Measurements from ENCODE around the gene FAM117B.
"Not testable (repeated sequence)": the region's sequence is repeated elsewhere in the genome, so short reads cannot be mapped to it uniquely, and the experiment has no call there.

The FAM117B gene

DNA sequence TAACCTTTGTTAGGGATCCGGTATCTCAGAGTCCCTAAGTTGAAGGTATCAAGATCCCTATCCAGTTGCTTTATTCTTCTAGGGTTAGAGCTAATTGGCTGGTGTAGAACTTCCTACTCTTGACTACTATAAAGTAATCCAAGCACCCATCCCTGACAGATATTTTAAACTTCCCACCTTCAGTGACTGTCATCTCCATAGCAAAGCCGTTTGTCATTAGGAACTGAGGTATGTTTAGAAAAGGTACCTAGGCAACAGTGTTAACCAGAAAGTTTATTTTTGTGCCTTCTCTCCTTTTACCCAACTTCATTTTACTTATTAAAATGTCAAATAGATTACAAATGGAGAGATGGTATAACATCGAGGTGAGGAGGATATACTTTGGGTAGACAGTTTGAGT lies 4.5 kb downstream of the FAM117B start:
- no peak for DNase-seq

DNA sequence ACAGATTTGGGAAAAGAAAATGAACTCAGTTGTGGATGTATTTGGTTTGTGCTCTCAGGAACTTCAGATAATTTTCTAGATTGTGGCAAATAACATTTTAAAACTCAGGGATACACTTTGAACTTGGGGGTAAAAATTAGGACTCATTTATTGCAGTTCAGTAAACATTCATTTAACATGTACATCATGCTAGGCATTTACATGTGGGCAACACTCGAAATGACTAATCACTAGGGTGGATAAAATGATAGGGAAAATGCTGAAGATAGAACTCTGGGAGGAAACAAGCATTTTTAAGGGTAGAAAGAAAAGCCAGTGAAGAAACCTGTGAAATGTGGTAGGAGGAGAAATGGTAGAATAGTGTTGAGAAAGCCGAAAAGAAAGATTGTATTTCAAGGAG lies 7.8 kb downstream of the FAM117B start:
- DNase-seq, result no peak

DNA sequence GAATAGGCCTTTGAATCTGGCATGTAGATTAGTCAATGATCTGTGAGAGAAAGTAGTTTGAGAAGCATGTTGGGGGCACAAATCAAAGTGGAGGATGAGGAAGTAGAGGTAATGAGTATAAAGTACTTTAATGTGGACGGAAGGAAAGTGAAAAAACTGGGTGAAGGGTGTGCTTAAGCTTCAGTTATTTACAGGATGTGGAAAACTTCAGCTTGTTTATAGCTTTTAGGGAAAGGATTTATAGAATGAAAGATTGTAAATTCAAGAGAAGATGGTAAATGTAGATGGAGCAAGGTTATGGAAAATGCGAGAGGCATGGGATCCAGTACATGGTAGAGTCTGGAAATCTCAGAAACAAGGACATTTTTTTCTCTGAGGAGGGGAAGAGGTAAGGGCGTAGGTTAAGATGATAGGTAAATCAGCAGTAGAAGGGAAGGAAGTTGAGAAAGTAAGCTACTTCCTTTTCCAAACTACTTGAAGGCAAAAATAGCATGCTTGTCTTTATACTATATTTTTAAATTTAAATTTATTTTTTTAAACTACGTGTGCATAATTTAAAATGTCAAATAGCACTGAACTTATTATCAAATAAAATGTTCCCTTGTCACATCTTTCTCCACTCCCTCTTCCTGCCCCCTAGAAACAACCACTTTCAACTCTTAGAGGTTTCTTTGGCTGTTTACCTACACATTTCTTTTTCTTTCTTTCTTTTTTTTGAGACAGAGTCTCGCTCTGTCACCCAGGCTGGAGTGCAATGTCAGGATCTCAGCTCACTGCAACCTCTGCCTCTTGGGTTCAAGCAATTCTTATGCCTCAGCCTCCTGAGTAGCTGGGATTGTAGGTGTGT lies 8.5 kb downstream of the FAM117B start:
- DNase-seq, result no peak

DNA sequence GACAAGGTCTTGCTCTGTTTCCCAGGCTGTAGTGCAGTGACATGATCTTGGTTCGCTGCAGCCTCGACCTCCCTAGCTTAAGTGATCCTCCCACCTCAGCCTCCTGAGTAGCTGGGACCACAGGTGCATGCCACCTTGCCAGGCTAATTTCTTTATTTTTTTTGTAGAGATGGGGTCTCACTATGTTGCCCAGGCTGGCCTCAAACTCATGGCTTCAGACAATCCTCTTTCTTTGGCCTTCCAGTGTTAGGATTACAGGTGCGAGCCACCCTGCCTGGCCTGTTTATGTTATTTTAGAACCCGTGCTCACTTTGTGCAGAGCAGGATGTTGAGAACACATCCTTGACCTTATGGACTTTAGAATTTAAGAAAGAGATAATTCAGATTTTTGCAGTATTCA lies 17.4 kb downstream of the FAM117B start:
- DNase-seq, result no peak

DNA sequence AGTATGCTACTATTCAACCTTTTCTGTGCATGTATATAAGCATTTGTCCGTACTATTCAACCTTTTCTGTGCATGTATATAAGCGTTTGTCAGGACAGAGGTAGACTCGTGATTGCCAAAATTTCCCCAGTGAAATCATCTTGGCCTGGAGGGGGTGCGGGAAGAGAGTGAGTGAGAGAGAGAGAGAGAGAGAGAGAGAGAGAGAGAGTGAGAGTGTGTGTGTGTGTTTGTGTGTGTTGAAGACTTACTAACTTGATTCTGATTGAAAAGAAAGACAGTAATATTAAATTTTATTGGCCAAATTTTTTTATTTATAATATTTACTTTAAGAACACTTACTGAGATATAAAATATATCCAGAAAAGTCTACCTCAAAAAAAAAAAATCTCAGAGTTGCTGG lies 19.1 kb downstream of the FAM117B start:
- no peak for DNase-seq

DNA sequence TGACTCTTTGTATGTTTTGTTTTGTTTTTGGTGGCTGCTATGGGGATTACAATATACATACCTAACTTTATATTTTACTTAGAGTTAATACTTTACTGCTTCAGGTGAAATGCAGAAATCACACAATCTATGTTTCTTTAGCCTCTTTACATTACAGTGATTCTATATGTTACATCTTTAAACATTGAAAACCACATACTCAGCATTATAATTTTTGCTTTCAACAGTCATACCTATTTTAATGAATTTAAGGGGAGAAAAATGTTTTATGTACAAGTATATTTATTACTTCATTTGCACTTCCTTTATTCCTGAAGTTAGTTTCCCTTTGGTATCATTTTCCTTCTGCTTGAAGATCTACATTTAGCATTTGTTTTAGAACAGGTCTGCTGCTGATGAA lies 23.1 kb downstream of the FAM117B start:
- DNase-seq, result no peak

DNA sequence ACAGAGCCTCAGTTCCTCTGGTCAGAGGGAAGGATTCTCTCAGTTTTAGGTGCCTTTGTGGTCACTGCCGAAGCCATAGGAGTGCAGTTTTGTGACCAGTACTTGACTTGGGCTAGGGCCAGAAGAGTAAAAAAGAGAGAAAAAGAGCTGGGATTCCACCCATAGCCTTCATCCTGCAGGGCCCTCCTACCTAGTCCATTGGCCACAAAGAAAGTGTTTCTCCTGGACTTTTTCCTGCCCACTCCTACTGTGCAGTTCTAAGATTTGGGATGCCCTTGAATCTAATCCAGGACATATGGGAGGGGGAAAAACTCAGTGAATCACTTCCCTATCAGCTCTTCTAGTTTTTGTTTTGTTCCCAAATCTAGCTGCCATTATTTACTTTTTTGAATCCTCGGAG lies 26.0 kb downstream of the FAM117B start:
- no peak for DNase-seq

DNA sequence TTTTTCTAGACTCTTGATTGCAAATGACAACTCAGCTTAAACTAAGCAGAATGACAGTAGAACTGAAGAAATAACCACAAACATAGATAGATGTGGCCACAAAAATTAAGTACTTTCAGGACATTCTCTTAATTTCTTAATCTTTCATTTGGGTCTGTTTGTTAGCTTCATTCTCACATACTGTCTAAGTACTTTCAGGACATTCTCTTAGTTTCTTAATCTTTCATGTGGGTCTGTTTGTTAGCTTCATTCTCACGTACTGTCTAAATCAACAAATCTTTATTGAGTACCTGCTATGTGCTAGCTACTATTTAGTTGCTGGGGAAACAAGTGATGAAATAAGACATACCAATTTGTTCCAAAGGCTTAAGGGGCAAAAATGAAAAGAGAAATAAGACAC lies 35.1 kb downstream of the FAM117B start:
- DNase-seq, result no peak

DNA sequence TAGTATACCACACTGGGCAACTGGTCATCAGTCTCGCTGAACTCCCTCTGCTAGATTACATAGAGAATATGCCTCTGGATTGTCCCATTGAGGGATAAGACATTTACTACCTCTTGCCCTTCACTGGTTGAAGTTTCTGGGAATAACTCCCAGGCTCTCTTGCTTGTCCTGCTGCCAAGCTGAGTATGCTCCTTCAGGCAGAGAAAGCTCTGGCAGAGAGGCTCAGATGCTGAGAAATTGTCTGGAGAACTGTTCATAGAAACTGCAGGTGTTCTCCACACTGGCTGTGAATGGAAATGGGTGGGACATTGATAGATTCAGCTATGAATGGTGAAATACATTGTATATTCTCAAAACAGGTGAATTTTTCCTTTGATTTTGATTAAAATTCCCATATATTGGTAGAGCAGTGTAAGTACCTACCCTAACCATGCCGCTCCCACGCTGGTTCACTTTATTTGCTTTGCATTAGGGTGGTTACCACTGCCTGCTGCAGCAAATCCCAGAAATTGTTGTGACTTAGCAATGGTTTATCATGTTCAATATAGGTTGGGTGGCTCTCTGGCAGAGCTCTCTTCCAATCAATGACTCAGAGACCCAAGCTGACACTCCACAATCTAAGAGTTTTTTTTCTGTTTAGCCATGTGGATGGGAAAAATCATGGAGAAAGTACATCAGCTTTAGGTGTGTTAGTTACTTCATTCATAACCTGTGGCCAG lies 36.7 kb downstream of the FAM117B start:
- no peak for DNase-seq

DNA sequence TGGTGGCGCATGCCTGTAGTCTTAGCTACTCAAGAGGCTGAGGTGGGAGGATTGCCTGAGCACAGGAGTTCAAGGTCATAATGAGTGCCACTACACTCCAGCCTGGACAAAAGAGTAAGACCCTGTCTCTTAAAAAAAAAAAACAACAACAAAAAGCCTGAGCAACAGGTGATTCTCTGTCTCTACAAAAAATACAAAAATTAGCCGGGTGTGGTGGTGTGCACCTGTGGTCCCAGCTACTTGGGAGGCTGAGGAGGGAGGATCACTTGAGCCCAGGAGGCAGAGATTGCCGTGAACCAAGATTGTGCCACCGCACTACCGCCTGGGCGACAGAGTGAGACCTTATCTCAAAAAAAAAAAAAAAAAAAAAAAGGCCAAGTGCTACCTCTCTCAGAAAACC lies 40.3 kb downstream of the FAM117B start:
- not testable (repeated sequence) for DNase-seq

DNA sequence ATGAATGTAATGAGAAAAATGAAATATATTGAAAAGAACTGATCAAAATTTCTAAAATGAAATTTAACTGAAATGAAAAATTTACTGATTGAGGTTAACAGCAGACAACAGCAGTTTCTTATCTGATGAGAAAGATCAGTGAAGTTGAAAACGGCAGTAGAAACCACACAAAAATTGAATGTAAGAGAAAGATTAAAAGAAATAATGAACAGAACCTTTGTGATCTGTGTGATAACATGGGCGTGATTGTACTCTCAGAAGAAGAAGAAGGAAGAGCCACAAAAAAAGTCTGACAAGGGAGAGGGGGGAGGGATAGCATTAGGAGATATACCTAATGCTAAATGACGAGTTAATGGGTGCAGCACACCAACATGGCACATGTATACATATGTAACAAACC lies 45.2 kb downstream of the FAM117B start:
- DNase-seq, result no peak

DNA sequence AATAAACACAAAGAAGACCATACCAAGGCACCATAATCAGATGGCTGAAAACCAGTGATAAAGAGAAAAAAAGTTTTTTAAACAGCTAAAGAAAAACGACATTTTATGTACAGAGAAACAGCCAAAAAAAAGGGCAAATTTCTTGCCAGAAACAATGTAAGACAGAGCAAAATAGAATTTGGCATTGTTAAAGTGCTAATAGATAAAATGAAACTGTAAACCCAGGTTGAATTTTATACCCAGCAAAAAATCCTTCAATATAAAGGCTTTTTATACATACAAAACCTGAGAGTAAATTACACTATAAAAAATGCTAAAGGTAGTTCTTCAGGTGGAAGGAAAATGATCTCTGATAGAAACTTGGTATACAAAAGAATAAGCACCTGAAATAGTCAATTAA lies 45.7 kb downstream of the FAM117B start:
- no peak for DNase-seq

DNA sequence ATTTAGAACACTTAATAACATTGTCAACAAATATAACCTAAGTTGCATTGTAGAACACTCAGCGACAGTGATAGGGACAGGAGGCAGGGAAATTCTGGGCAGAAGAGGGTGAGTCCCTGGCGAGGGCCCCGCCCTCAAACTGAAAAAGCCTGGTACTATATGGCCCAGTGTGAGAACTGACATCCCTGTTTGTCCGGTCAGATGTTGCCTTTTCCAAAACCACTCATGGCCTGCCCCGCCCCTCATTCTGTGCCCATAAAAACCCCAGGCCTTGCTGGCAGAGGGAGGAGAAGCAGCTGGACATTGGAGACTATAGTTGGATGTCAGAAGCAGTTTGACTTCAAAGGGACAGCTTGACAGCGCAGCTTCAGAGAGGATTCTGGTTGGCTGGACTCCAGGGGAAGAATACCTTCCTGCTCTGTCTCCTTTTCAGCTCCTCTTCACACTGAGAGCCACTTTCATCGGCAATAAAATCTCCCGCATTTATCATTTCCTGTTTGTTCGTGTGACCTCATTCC lies 47.0 kb downstream of the FAM117B start:
- no peak for DNase-seq

DNA sequence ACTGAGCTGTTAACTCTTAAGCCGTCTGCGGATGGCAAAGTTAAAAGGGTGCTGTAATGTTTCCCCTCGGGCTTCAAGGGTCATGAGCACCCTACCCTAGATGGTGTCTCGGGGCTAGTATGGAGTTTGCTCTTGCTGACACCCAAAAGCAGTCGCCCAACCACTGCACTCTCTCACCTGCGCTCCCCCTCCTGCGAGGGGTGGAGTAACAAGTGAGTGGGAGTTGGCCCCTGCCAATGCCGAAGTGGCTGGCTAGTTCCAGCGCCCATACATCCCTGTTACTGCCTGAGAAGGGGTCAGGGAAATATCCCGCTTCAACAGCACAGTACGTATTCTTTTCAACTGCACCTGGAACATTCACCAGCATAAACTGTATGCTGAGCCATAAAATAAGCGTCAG lies 47.5 kb downstream of the FAM117B start:
- no peak for DNase-seq

DNA sequence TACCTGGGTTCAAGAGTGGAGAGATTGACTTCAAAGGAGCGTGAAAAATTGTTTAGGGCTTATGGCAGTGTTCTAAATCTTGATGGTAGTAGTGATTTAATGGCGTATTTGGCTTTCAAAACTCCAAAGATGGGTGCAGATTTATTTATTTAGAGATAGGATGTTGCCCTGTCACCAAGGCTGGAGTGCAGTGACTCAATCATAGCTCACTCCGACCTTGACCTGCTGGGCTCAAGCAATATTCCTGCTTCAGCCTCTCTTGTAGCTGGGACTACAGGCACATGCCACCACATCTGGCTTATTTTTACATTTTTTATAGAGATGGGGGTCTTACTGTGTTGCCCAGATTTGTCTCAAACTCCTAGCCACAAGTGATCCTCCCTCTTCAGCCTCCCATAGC lies 52.5 kb downstream of the FAM117B start:
- DNase-seq, result no peak

DNA sequence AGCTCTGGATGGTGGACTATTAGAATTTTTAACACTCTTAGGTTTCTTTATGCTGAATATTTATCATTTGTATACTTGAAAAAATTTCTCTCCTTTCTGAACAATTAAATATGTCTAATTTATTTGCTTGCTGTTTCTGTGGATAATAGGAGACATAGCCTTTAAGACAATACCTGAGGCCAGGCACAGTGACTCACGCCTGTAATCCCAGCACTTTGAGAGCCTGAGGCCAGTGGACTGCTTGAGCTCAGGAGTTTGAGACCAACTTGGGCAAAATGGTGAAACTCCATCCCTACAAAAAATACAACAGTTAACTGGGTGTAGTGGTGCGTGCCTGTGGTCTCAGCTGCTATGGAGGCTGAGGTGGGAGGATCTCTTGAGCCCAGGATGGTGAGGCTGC lies 54.7 kb downstream of the FAM117B start:
- no peak for DNase-seq

DNA sequence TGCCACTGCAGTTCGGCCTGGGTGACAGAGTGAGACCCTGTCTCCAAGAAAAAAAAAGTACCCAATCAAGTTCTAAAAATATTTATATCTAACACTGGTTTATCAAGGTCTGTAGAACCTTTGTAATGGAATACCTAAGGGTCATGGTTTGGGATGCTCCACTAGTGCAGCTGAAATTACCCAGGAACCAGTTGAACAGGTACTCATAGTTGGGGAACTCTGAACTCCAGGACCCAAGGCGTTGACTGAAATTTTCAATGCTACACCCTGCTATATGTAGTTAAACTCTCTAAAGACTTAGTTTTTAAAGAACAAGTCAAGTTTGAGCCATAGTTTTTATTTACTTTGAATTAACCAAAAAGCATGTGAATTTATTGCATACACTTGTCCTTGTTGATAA lies 55.1 kb downstream of the FAM117B start:
- DNase-seq, result no peak

DNA sequence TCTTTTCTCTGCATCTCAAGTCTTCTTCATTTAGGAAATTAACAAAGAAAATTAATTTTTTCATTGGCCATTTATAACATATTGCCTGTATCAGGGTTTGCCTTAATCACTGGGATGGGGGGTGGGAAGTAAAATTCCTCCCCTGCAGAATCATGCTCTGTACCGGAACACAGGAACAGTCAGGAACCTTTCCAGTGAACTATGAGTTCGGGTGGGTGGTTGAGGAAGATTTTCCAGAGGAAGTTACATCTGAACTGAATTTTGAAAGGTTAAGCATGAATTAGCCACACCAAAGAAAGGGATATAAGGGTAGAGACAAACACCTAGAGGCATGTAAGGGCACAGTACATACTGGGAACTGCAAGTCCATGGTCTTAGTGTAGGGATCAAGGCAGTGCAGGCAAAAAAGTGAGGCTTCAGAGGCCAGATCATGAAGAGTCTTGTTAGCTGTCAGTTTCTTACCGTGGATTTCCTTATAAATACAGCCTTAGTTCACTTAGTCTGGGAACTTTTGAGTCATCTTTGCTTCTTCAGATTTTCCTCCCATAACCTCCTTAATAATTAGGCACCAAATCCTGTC lies 55.6 kb downstream of the FAM117B start:
- no peak for DNase-seq

DNA sequence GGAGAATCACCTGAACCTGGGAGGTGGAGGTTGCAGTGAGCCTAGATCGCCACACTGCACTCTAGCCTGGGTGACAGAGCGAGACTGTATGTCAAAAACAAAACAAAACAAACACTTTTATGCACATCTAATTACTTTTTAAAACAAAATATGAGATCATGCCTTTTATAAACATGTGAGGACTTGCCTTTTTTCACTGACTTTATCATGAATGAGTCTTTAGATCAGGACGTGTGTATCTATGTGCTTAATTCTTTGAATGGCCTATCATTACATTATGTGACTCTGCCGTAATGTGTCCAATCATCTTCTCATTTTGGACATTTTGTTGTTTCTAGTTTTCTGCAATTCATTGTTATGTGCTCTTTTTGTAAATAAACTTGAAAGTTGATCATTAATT lies 58.7 kb downstream of the FAM117B start:
- DNase-seq, result no peak

DNA sequence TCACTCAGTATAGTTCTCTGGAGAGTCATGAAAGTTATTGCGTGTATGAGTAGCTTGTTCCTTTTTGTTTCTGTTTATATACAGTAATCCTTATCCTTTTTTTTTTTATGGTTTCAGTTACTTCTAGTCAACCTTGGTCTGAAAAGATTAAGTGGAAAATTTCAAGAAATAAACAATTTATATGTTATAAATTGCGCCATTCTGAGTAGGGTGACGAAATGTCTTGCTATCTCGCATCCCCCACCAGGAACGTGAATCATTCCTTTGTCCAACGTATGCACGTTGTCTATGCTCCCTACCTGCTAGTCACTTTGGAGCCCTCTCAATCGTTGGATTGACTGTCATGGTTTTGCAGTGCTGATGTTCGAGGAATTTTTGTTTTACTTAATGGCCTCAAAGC lies 60.4 kb downstream of the FAM117B start:
- DNase-seq, result no peak

DNA sequence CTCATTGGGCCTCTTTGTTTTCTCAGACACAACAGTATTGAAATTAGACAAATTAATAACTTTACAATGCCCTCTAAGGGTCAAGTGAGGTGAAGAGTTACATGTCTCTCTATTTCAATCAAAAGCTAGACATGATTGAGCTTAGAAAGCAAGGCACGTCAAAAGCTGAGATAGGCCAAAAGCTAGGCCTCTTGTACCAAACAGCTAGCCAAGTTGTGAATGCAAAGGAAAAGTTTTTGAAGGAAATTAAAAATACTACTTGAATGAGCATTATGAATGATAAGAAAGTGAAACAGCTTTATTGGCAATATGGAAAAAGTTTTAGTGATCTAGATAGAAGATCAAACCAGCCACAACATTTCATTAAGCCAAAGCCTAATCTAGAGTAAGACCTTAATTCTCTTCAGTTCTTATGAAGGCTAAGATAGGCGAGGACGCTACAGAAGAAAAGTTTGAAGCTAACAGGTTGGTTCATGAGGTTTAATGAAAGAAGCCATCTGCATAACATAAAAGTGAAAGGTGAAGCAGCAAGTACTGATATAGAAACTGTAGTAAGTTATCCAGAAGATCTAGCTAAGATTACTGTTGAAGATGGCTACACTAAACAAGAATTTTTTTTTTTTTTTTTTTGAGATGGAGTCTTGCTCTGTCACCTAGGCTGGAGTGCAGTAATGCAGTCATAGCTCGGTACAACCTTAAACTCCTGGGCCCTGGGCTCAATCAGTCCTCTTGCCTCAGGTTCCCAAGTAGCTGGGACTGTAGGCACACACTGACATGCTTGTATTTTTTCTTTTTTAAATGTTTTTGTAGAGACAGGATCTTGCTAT lies 65.5 kb downstream of the FAM117B start:
- DNase-seq, result no peak

DNA sequence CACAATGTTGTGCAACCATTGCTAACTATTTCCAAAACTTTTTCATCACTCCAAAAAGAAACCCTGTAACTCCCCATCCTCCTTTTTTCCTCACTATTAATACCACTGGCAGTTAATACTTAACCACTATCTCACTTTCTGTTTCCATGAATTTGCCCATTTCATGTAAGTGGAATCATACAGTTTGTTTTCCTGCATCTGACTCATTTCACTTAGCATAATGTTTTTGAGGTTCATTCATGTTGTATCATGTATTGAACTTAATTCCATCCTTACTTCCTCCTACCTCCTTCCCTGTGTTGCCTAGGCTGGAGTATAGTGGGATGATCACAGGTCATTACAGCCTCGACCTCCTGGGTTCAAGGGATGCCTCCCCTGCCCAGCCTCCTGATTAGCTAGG lies 68.3 kb downstream of the FAM117B start:
- DNase-seq, result no peak

DNA sequence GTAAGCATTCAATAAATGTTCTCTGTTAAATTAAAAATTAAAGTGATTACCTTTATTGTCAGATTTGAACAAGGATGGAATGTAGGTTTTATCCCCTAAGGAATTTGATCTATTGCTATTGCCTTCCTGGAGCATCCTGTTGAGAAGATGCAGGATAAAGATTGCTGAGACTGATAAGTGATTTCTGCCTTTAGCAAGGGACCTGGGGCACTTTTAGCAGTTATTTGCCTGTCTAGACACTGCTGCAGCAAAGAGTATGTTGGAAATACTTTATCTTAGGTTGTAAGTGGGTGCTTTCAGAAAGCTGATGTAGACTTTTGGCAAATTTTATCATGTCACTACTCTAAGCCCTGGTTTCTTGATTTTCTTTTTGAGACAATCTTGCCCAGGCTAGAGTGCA lies 69.5 kb downstream of the FAM117B start:
- DNase-seq, result no peak
